ENCODE results near the gene SLITRK3.

The SLITRK3 gene, protein sequence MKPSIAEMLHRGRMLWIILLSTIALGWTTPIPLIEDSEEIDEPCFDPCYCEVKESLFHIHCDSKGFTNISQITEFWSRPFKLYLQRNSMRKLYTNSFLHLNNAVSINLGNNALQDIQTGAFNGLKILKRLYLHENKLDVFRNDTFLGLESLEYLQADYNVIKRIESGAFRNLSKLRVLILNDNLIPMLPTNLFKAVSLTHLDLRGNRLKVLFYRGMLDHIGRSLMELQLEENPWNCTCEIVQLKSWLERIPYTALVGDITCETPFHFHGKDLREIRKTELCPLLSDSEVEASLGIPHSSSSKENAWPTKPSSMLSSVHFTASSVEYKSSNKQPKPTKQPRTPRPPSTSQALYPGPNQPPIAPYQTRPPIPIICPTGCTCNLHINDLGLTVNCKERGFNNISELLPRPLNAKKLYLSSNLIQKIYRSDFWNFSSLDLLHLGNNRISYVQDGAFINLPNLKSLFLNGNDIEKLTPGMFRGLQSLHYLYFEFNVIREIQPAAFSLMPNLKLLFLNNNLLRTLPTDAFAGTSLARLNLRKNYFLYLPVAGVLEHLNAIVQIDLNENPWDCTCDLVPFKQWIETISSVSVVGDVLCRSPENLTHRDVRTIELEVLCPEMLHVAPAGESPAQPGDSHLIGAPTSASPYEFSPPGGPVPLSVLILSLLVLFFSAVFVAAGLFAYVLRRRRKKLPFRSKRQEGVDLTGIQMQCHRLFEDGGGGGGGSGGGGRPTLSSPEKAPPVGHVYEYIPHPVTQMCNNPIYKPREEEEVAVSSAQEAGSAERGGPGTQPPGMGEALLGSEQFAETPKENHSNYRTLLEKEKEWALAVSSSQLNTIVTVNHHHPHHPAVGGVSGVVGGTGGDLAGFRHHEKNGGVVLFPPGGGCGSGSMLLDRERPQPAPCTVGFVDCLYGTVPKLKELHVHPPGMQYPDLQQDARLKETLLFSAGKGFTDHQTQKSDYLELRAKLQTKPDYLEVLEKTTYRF

DNA sequence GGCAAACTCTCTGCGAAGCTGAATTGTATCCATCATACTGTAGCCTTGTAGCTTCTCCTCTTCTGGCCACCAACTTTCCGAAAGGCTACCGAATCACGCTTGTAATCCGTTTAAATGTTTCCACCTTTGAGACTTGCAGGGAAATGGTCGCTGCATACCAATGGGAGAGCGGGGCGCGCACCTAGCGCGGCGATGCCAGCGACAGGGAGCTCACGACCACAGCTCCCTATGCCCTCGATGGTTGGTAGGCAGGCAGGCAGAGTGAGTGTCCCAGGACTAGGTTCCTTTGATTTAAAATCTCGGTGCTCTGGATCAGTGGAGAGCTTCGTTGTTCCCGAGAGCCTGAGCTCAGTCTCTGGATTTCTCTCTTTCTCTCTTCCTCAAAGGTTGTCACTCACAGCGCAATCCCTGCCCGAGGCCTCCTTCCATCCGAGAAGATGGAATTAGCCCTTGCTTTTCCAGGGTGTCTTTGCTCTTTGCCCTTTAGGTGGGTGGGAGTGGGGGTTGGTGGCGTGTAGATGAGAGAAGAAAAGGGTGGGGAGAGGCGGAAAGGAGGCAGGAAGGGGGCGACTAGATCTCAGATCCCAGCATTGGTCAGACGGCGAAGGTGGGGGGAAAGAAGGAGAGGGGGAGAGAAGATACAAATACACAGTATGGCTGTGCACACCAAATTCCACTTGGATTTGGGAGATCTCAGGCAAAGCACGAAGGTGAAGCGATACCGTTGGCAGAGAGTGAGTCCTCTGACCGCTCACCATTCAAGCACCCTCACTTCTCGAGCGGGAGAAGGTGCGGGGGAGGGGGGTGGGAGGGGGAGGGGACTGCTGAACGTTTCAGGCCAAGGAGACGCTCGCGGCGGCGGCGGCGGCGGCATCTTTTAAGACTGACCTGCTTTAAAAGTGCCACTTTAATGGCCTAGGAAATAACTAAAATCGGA is at the start of gene SLITRK3:
TSS of gene SLITRK3 (minus strand) at position 745 of the 937 bp plus-strand sequence. CDS start 5,554 bp downstream, outside the sequence.
- TF ChIP-seq, protein P1, sequence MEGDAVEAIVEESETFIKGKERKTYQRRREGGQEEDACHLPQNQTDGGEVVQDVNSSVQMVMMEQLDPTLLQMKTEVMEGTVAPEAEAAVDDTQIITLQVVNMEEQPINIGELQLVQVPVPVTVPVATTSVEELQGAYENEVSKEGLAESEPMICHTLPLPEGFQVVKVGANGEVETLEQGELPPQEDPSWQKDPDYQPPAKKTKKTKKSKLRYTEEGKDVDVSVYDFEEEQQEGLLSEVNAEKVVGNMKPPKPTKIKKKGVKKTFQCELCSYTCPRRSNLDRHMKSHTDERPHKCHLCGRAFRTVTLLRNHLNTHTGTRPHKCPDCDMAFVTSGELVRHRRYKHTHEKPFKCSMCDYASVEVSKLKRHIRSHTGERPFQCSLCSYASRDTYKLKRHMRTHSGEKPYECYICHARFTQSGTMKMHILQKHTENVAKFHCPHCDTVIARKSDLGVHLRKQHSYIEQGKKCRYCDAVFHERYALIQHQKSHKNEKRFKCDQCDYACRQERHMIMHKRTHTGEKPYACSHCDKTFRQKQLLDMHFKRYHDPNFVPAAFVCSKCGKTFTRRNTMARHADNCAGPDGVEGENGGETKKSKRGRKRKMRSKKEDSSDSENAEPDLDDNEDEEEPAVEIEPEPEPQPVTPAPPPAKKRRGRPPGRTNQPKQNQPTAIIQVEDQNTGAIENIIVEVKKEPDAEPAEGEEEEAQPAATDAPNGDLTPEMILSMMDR (IDR thresholded peaks at IDR 0.05; ENCODE audit: borderline replicate concordance, control extremely low read depth, extremely low read depth, insufficient read depth, missing control alignments), result no peak
- in situ Hi-C loops (cut with MboI; ENCODE audit: low sequenced_read_pairs, unreplicated experiment), result no loop called here
- DNase-seq (ENCODE audit: low spot score), result peak; percentile 31

DNA sequence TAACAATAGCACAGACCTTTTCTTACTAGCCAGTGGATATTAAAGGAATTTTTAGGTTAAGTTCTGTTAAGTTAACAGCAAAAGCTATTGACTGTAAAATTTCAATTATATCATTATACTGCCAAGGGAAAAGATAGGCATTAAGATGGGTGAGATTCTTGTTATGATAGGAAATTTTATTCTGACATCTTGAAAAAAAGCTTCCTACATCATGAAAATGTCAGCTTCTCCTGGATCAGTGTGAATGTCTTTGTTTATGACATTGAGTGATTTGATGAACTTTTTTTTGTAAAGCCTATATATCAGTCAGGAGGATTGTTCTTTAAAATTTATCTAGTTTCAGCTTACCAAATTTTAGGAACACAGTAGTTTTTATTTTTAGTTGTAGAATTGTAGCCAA is 47.4 kb upstream of the SLITRK3 start:
- TF ChIP-seq, protein P1 (IDR thresholded peaks at IDR 0.05; ENCODE audit: borderline replicate concordance, control extremely low read depth, extremely low read depth, insufficient read depth, missing control alignments), result no peak
- in situ Hi-C loops (cut with MboI; ENCODE audit: low sequenced_read_pairs, unreplicated experiment), result no loop called here
- no peak for DNase-seq (ENCODE audit: low spot score)

DNA sequence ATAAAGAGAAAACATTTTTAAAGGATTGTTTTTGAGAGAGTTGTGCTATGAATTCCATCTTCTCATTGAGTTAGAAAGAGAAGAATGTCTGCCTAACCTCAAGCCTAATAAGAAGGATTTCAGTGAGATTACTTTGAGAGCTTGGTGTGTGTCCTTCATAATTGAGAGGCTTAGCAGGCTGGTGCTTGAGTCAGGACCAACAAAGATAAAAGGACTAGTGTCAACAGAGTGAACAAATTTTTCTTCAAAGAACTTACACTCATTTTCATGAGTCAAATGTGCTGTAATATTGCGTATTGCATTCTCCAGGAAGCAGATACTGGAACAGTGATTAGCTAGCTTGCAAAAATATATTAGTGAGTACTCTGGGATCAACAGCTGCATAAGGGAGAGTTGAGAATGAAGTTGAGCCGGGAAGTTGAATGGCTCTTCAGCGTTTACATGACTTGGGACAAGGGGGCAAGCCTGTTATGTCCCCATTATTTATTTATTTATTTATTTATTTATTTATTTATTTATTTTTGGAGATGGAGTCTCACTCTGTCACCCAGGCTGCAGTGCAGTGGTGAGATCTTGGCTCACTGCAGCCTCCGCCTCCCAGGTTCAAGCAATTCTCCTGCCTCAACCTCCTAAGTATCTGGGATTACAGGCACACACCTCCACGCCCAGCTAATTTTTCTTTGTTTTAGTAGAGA is 37.5 kb upstream of the SLITRK3 start:
- in situ Hi-C loops (cut with MboI; ENCODE audit: low sequenced_read_pairs, unreplicated experiment), result no loop called here
- TF ChIP-seq, protein P1 (IDR thresholded peaks at IDR 0.05; ENCODE audit: borderline replicate concordance, control extremely low read depth, extremely low read depth, insufficient read depth, missing control alignments), result no peak
- no peak for DNase-seq (ENCODE audit: low spot score)

DNA sequence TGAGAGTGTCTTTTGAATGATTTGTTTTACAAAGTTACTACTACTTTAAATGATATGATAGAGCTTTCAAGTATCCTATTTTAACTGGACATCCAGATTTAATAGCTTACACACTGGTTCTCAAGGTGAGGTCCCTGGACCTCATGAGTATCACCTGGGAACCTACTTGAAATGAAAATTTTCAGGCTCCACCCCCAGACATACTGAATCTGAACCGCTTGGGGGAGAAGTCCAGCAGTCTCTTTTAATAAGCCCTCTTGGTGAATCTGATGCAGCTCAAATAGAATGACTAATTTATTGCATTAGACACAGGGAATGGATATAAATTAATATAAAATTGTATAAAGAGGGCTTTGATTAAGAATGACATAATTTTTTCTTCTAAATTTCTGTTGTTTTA is 29.4 kb upstream of the SLITRK3 start:
- no peak for DNase-seq (ENCODE audit: low spot score)
- in situ Hi-C loops (cut with MboI; ENCODE audit: low sequenced_read_pairs, unreplicated experiment), result no loop called here
- TF ChIP-seq, protein P1 (IDR thresholded peaks at IDR 0.05; ENCODE audit: borderline replicate concordance, control extremely low read depth, extremely low read depth, insufficient read depth, missing control alignments), result no peak

DNA sequence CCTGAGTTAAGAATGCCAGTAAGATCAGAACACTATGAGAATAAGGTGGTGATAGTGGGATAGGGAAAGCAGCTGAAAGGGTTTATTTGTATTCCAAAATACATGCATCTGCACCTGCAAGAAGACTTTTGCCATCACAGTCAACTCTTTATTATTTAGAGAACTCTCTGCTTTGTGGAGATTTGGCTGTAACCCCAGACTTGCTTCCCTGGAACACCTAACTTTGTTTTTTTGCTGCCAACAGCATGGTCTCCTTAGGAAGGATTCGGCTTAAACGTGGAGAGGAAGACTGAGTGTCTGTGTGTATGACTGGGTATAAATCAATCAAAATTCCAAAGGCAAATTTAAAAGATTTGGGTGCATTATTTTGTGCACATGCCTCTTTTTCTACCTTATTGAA is 21.6 kb upstream of the SLITRK3 start:
- TF ChIP-seq, protein P1 (IDR thresholded peaks at IDR 0.05; ENCODE audit: borderline replicate concordance, control extremely low read depth, extremely low read depth, insufficient read depth, missing control alignments), result no peak
- in situ Hi-C loops (cut with MboI; ENCODE audit: low sequenced_read_pairs, unreplicated experiment), result no loop called here
- no peak for DNase-seq (ENCODE audit: low spot score)

Measured in GM13976 (cell line).